GM18505 (cell line): ENCODE results near the gene VAV2.

ENCODE experiments used
- ATAC-seq: cut with Tn5 transposase; IDR thresholded peaks from one replicate; pipeline ENCODE4 v1.9.1; 2021; ENCODE audit not compliant: unreplicated experiment
- POLR2A ChIP-seq: IDR thresholded peaks from 4 replicates; pipeline ENCODE4 v1.6.1; 2011; ENCODE audit warnings: borderline replicate concordance; ENCODE audit not compliant: insufficient read depth, insufficient read length; ENCODE audit errors: extremely low read depth

Gene VAV2

DNA sequence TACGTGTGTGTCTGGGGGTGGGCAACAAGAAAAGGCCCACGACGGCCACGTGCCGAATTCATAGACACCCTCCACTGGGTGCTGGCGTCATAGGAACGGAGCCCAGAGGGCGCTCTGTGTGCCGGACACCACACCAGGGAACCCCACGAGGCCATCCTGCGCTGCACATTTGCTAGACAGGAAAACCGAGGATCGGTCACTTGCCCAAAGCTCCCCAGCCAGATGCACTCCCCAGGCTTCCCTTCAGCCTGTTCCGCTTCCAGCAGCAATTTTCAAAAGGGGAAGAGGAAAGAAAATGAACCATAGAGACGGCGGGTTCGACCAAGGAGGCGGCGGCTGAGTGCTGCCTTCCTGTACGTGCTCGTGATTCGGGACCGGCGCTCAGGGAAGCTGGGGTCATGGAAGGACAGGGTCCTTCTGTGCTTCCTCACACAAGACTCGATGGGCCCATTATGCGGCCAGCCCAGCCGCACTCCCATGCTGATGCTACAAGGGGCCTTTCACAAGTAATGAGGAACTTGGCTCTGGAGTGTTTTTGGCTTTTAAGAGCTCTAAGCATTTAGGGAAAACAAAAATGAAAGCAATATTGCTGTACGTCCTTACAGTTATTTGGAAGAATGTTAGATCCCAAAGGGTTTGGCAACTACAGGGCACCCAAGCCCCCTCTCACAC is 129.4 kb downstream of the VAV2 start:
- ATAC-seq = no peak
- TF ChIP-seq POLR2A = no peak

DNA sequence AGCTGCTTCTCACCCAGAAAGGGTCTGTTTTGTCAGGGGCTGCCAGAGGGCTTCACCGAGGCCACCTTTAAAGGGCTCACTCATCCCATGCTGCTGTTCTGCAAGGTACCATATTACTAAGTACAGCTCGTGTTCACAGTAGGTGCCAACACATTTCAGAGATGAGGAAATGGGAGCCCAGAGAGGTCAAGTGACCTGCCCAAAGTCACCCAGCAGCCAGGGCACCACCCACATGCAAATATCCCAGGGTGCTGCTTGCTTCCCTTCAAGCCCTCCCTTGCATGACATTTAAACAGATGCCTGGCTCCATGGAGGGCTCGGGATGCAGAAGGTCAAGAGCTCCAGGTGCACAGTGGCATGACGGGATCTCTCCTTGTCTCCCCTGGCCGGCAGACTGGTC is 130.4 kb downstream of the VAV2 start:
- no peak for ATAC-seq

DNA sequence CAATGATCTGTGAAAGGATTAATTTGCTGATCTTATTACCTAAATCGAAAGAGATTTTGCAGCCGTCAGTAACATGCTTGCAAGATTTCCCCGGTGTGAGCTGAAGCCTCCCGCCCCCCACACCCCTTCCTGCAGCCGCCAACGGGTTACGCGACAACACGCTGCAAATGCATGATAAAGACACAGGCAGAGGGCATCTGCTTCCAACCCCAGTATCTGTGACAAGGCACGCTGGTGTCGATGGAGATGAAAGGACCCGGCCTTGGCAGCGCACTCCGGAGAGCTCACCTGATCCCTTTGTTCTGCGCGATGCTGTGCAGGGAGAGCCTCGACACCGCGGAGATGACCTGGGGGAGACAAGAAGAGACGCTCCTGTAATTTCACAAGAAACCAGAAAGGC is 131.0 kb downstream of the VAV2 start:
- TF ChIP-seq POLR2A = no peak
- no peak for ATAC-seq

More for the DNA sequence above, 130.4 kb downstream of the VAV2 start:
- no peak for TF ChIP-seq POLR2A

DNA sequence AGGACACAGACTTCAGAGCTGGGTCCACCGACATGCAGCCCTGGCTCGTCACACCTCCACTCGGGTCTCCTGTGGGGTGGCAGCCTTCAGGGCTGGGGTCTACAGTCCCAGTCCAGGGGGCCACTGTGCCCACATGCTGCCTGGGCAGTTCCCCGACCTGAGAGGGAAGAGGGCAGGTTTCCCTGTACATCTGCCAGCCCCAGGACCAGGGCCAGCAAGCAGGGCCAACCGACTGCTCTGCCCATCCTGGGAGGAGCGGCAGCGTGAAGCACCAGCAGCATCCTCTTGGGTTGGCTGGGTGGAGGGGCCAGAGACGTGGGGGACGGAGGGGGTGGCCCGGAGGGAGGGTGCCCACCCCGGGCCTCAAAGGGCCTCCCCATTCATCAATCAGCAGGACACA is 133.4 kb downstream of the VAV2 start:
- no peak for TF ChIP-seq POLR2A
- no peak for ATAC-seq

DNA sequence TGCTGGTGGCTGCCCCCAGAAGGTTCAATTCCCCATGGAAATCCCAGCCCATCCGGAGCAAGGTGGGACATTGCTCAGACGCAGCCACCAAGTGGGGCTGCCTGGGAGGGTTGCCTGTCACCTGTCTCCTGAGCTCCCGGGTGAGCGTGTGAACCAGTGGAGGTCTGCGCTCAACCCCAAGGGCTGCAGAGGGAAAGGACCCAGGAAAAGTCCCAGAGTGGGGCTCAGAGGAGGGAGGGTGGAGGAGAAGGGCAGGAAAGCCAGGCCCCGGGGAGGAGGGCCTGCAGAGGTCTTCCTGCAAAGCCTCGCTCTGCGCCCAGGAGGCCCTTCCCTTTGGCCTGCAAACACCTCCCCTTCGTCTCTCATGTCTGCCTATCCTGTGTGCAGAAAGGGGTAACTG is 134.5 kb downstream of the VAV2 start:
- TF ChIP-seq POLR2A = no peak
- no peak for ATAC-seq

DNA sequence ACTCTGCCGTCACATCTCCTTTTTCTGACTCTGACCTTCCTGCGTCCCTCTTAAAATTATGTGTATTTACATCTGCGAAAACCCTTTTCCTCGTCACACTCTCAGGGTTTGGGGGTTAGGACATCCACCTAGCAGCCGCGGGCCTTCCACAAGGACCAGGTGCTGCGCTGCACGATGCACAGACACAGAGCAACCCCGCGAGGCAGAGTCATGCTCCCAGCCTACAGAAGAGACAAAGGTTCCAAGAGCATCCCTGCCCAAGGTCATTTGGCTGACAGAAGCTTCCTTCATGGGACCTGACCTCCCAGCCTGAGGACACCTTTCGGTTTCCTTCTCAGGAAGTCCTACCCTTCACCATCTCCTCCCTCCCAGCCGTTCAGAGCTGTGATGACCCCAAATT is 135.3 kb downstream of the VAV2 start:
- TF ChIP-seq POLR2A = no peak
- no peak for ATAC-seq

DNA sequence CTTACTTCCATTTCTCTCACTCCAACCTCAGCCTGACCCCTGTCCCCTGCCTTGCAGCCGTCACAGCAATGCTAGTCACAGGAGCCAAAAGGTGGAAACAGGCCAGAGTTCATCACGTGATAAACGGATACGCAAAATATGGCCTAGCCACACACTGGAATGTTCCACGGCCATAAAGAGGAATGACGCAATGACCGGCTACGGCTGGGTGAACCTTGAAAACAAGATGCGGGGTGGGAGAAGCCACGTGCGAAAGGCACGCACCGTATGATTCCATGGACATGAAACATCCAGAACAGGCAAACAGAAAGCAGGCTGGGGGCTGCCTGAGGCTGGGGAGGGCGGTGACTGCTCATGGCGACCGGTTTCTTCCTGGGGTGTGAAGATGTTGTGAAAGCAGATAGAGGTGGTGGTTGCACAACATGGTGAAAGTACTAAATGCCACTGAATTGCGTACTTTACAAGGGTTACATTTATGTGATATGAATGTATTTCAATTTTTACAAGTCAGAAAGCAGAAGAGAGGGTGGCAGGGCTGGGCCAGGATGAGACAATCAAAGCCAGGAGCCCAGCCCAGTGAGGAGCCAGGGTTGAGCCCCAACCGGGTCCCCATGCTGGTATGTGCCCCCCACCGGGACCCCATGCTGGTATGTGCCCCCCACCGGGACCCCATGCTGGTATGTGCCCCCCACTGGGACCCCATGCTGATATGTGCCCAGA is 136.2 kb downstream of the VAV2 start:
- no peak for ATAC-seq

DNA sequence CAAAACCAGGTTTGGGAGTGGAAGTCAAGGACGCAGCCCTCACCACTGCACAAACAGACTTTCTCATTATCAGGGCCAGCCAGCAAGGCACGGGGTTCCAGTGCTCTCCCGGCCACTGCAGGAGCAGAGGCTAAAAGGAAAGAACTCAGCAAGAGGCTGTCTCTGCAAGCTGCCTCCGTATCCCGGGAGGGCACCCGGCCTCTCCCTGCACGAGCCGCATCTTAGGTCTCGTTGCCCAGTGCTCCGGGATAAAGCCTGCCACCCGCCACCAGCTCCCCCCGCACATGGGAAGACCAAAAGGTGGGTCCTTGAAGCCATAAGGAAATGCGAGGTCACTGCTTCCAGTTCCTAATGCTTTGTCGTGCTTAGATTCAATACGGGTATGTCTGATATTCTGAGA is 136.8 kb downstream of the VAV2 start:
- no peak for ATAC-seq
- TF ChIP-seq POLR2A = no peak

More for the DNA sequence above, 136.2 kb downstream of the VAV2 start:
- no peak for TF ChIP-seq POLR2A

DNA sequence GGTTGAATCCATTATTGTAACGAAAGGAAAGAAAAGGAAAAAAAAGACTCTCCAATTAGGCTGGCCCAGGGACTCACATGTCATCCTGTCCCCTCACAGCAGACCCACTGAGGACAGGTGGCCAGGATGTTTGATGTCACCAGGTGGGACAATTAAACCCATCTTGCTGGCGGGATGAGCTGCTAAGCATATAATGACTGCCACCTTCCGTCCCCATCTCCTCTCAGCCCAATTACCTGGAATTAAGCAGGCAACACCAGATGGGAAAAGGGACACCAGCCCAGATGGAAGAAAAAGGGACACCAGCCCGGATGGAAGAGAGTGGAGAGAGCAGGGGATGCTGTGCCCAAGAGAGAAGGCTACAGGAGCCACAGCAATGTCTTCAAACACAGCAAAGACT is 137.4 kb downstream of the VAV2 start:
- no peak for ATAC-seq
- TF ChIP-seq POLR2A = no peak

DNA sequence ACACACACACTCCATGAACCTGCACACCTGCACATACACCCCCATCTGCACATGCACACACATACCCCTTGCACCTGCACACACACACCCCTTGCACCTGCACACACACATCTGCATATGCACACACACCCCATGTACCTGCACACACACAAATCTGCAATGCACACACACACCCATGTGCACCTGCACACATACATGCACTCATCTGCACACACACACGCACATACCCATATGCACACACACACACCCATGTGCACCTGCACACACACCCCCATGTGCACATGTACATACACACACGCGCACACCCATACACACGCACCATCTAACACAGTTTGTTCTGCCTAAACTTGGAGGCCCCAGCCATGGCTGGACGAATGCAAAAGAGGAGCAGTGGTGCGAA is 138.1 kb downstream of the VAV2 start:
- no peak for ATAC-seq
- no peak for TF ChIP-seq POLR2A

DNA sequence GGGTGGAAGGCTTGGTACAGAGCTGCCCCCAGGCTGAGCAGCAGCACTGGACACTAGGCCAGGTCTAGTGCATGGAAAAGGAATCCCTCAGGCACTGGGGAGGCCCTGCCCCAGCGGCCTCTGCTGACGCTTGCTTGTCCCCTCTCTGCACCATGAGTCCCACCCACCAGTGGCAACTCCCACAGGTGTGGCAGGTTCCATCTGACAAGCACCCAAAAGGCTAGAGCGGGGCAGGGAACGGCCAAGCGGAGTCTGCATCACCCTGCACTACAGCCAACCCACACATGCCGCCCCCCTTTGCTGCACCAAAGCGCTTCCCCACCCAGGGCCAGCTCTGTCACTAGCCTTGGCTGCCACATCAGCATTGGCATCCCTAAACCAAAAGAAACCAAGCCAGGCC is 138.8 kb downstream of the VAV2 start:
- TF ChIP-seq POLR2A = no peak
- ATAC-seq = no peak

DNA sequence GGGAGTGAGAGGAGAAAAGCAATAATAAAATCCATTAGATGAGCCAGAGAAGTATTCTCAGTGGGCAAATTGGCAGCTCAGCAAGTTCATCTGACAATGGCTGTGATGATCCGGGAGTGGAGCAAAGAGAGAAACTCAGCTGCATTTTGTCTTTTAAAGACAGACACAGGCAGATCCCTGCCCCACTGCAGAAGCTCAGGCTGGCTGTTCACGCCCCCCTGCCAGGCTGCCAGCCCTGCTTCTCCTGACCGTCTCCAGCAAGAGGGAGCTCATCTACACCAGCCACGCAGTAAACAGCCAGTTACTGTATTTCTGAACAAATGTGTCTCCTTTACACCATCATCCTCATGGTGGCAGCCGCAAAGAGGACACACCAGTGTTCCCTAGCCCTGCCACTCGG is 139.7 kb downstream of the VAV2 start:
- no peak for TF ChIP-seq POLR2A
- no peak for ATAC-seq

DNA sequence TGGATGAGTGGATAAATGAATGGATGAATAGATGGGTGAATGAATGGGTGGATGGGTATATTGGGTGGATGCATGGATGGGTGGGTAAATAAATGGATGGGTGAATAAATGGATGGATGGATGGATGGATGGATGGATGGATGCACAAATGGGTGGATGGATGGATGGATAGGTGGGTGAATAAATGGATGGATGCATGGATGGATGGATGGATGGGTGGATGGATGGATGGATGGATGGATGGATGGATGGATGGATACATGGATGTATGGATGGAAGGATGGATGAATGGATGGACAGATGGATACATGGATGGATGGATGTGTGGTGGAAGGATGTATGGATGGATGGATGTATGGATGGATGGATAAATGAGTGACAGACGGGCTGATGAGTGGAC is 140.4 kb downstream of the VAV2 start:
- no peak for TF ChIP-seq POLR2A
- no peak for ATAC-seq

DNA sequence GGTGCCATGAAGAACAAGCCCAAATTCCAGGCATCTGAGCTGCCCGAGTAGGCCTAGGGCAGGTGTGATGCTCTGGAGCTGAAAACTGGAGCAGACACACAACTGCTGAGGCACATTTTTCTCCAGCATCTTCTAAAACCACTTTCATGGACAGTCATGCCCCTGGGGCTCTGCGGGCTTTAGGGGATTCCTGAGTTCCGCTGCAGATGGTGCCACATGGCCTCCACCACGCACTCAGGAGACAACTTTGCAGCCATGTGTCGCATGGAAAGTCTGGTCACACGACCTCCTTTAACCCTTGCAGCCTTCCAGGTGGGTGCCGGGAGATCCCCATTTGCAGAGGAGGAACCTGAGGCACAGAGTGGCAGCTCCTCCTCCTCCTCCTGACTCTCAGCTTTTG is 141.2 kb downstream of the VAV2 start:
- no peak for ATAC-seq
- no peak for TF ChIP-seq POLR2A
